GM18519 (cell line): ENCODE results near the gene ZMYM3.

Experiments used
- ATAC-seq: cut with Tn5 transposase; IDR thresholded peaks from one replicate; pipeline ENCODE4 v1.9.1; 2021; ENCODE audit warnings: mild to moderate bottlenecking, moderate library complexity; ENCODE audit not compliant: unreplicated experiment, low FRiP score

Gene ZMYM3

GRCh38 chrX:71253253-71254091 is 468 bp downstream of the ZMYM3 start:
- ATAC-seq = no peak

GRCh38 chrX:71252221-71252620 is 1.7 kb downstream of the ZMYM3 start:
- no peak for ATAC-seq

GRCh38 chrX:71251466-71251973 is 2.4 kb downstream of the ZMYM3 start:
- ATAC-seq = no peak

- no peak for ATAC-seq
These were observed 3.1 kb downstream of the ZMYM3 start for GRCh38 chrX:71250841-71251240.

- ATAC-seq = no peak
These were observed 8.8 kb downstream of the ZMYM3 start for GRCh38 chrX:71245159-71245558.

- no peak for ATAC-seq
These were observed 9.4 kb downstream of the ZMYM3 start for GRCh38 chrX:71244359-71245128.

GRCh38 chrX:71241301-71241700 is 12.6 kb downstream of the ZMYM3 start:
- ATAC-seq = no peak

GRCh38 chrX:71239781-71240180 is 14.2 kb downstream of the ZMYM3 start:
- ATAC-seq = no peak

- ATAC-seq = no peak
These were observed 17.1 kb downstream of the ZMYM3 start for GRCh38 chrX:71236836-71237235.

- ATAC-seq = no peak
These were observed 18.5 kb downstream of the ZMYM3 start for GRCh38 chrX:71235482-71235881.

GRCh38 chrX:71228063-71228642 is 25.8 kb downstream of the ZMYM3 start:
- no peak for ATAC-seq

GRCh38 chrX:71227370-71228062 is 26.4 kb downstream of the ZMYM3 start:
- no peak for ATAC-seq

- no peak for ATAC-seq
These were observed 28.3 kb downstream of the ZMYM3 start for GRCh38 chrX:71225676-71226075.

GRCh38 chrX:71225009-71225408 is 28.9 kb downstream of the ZMYM3 start:
- ATAC-seq = no peak

- ATAC-seq = no peak
These were observed 29.7 kb downstream of the ZMYM3 start for GRCh38 chrX:71224098-71224708.

- ATAC-seq = no peak
These were observed 31.0 kb downstream of the ZMYM3 start, which contains the start of gene GJB1 for GRCh38 chrX:71222929-71223328. Gene GJB1, plus strand, starts transcription at chrX:71223224. Its CDS starts 484 bp downstream, at chrX:71223708.

GRCh38 chrX:71221145-71221544 is 32.8 kb downstream of the ZMYM3 start:
- ATAC-seq = no peak

- no peak for ATAC-seq
These were observed 36.6 kb downstream of the ZMYM3 start for GRCh38 chrX:71217298-71217697.

GRCh38 chrX:71216485-71216884 is 37.5 kb downstream of the ZMYM3 start:
- no peak for ATAC-seq

- ATAC-seq = no peak
These were observed 38.5 kb downstream of the ZMYM3 start for GRCh38 chrX:71215338-71215912.
